T-cell (primary cell): ENCODE data around the gene SMIM8. TPM values are rescaled to one million over a fixed set of nuclear protein-coding genes. Genes with fewer than 3 reads are reported as not detected.

ENCODE experiments used
- ATAC-seq, 4 experiments: fragments of 200-7000 bp in 3 of 4; fragments of 150-1000 bp in 1 of 4; cut with Tn5 transposase; replicated peaks in 1 of 4; 1 replicate in 3 of 4; 2 replicates in 1 of 4; pipeline ENCODE4 v1.10.0; 2021; ENCODE audit warnings: moderate library complexity in 3 of 4, mild to moderate bottlenecking in 2 of 4, moderate number of reproducible peaks in 1 of 4
- CTCF ChIA-PET, 2 donors: fragments of 300-600 bp; sonication (Branson Sonifier 250); formaldehyde crosslinking; loops; one replicate each; lab custom pipeline; 2022; ENCODE audit warnings: antibody characterized with exemption in 2 of 2; lab: Charles Lee
- POLR2A ChIA-PET, 2 donors: fragments of 300-600 bp; sonication (Branson Sonifier 250); formaldehyde crosslinking; loops; one replicate each; lab custom pipeline; 2022; ENCODE audit warnings: antibody characterized with exemption in 2 of 2; lab: Charles Lee
- DNase-seq, 35 experiments: peaks; one replicate each; pipeline versions ENCODE4 v3.0.0 to v3.0.0-alpha.2; 2013 to 2023
- H3K27ac ChIP-seq: one replicate; pipeline ENCODE4 v1.5.1; 2013; ENCODE audit warnings: low read length
- H3K27me3 ChIP-seq, 2 experiments: replicated peaks in 1 of 2; 1 replicate in 1 of 2; 2 replicates in 1 of 2; pipeline versions ENCODE4 v1.6.1 to v1.7.0; 2013; ENCODE audit warnings: low read length in 1 of 2, mixed read lengths in 1 of 2; ENCODE audit not compliant: control insufficient read depth in 2 of 2, insufficient read depth in 2 of 2; ENCODE audit errors: extremely low read depth in 1 of 2
- H3K36me3 ChIP-seq, 2 donors: 1 replicate in 1 of 2; 2 replicates in 1 of 2; pipeline versions ENCODE4 v1.6.1 to v1.7.0; 2013; ENCODE audit warnings: low read length in 1 of 2; ENCODE audit not compliant: control insufficient read depth in 2 of 2, insufficient read depth in 1 of 2; ENCODE audit errors: extremely low read depth in 1 of 2
- H3K4me1 ChIP-seq, 2 experiments: 1 replicate in 1 of 2; 2 replicates in 1 of 2; pipeline versions ENCODE4 v1.6.1 to v1.7.0; 2013; ENCODE audit warnings: low read length in 2 of 2, mixed read lengths in 1 of 2; ENCODE audit not compliant: insufficient read depth in 2 of 2, control insufficient read depth in 1 of 2; ENCODE audit errors: extremely low read depth in 1 of 2
- H3K4me3 ChIP-seq, 2 donors: 1 replicate in 1 of 2; 2 replicates in 1 of 2; pipeline versions ENCODE4 v1.5.1 to v1.7.0; 2013; ENCODE audit warnings: mild to moderate bottlenecking in 2 of 2, low read length in 1 of 2, moderate library complexity in 1 of 2; ENCODE audit not compliant: control insufficient read depth in 1 of 2; ENCODE audit errors: extremely low read depth in 1 of 2
- H3K9me3 ChIP-seq: 2 replicates; pipeline ENCODE4 v1.7.0; 2013
- H3K27ac Mint-ChIP-seq, 2 donors: one replicate each; pipeline ENCODE4 v1.8.0; 2020 to 2021; ENCODE audit warnings: mild to moderate bottlenecking in 2 of 2, mixed read lengths in 2 of 2
- H3K27me3 Mint-ChIP-seq, 2 donors: one replicate each; pipeline ENCODE4 v1.8.0; 2021 to 2022; ENCODE audit warnings: mixed read lengths in 2 of 2
- H3K36me3 Mint-ChIP-seq: one replicate; pipeline ENCODE4 v1.8.0; 2021; ENCODE audit warnings: mixed read lengths
- H3K4me1 Mint-ChIP-seq, 3 donors: one replicate each; pipeline ENCODE4 v1.8.0; 2020 to 2022; ENCODE audit warnings: mixed read lengths in 3 of 3, mild to moderate bottlenecking in 1 of 3
- H3K4me3 Mint-ChIP-seq, 3 donors: one replicate each; pipeline ENCODE4 v1.8.0; 2020 to 2022; ENCODE audit warnings: mild to moderate bottlenecking in 3 of 3, mixed read lengths in 3 of 3, moderate library complexity in 3 of 3
- H3K9me3 Mint-ChIP-seq, 3 donors: one replicate each; pipeline ENCODE4 v1.8.0; 2020 to 2022; ENCODE audit warnings: mixed read lengths in 3 of 3
- WGBS: methylation state at CpG from one replicate; pipeline ENCODE4 v1.1.5; 2013; ENCODE audit warnings: missing lambda C conversion rate; ENCODE audit not compliant: insufficient coverage; 5-methylcytosine and 5-hydroxymethylcytosine counted together
- total RNA-seq, 35 experiments: library from RNA in 6 of 35; stranded (reverse) in 6 of 35; fragments of 120-200 nt in 1 of 35; gene quantifications; one replicate each; pipeline versions ENCODE4 v1.2.1 to v1.2.4 and lab custom pipeline; 2013 to 2026

Gene SMIM8
- total RNA-seq, 5 donors from 2014 or later (not counting 1 experiment from before 2014, with no cell fraction given): 8.6 to 12.4 (median 11.0) TPM

- Mint-ChIP-seq H3K27me3 (no peaks in the 10 kb centered on the region), H3K36me3 (no peaks in the 10 kb centered on the region), H3K4me3 (no peak overlapping the region), H3K9me3 (no peaks in the 10 kb centered on the region), H3K27ac (no peak overlapping the region), H3K4me1 (no peaks in the 10 kb centered on the region)
- Histone ChIP-seq H3K27ac (no peak overlapping the region), H3K4me3 (no peak overlapping the region), H3K27me3 (no peaks in the 10 kb centered on the region), H3K9me3 (no peaks in the 10 kb centered on the region), H3K36me3 (no peaks in the 10 kb centered on the region), H3K4me1 (no peaks in the 10 kb centered on the region)
- 95% methylated on average over 3 of the region's 5 CpGs for WGBS
- POLR2A ChIA-PET: no interaction called here
- CTCF ChIA-PET: no interaction called here
- DNase-seq (no peak), ATAC-seq (no peak)
These were observed 60.5 kb downstream of the SMIM8 start for GRCh38 chr6:87382861-87383260.

GRCh38 chr6:87384038-87384437 lies 61.6 kb downstream of the SMIM8 start:
- whole genome bisulfite sequencing: 100% methylated on average over 1 of the region's 1 CpG
- ATAC-seq (no peak), DNase-seq (no peak)
- H3K36me3 Mint-ChIP-seq: no peaks in the 10 kb centered on the region
- no peak overlapping the region for H3K4me3 ChIP-seq
- H3K27ac Mint-ChIP-seq: no peak overlapping the region
- no peaks in the 10 kb centered on the region for H3K27me3 Mint-ChIP-seq
- H3K4me1 ChIP-seq: no peaks in the 10 kb centered on the region
- no peaks in the 10 kb centered on the region for H3K36me3 ChIP-seq
- no peak overlapping the region for H3K27ac ChIP-seq
- no peaks in the 10 kb centered on the region for H3K9me3 ChIP-seq
- POLR2A ChIA-PET: no interaction called here
- H3K4me1 Mint-ChIP-seq: no peaks in the 10 kb centered on the region
- no peaks in the 10 kb centered on the region for H3K27me3 ChIP-seq
- H3K4me3 Mint-ChIP-seq: no peak overlapping the region
- H3K9me3 Mint-ChIP-seq: no peaks in the 10 kb centered on the region
- CTCF ChIA-PET: no interaction called here

- no peak for ATAC-seq
- Mint-ChIP-seq H3K27me3 (no peaks in the 10 kb centered on the region), H3K4me1 (no peaks in the 10 kb centered on the region), H3K27ac (no peak overlapping the region), H3K36me3 (no peaks in the 10 kb centered on the region), H3K9me3 (no peaks in the 10 kb centered on the region), H3K4me3 (no peak overlapping the region)
- no peak for DNase-seq
- Histone ChIP-seq H3K36me3 (no peaks in the 10 kb centered on the region), H3K4me1 (no peaks in the 10 kb centered on the region), H3K9me3 (no peaks in the 10 kb centered on the region), H3K27me3 (no peaks in the 10 kb centered on the region), H3K4me3 (no peak overlapping the region), H3K27ac (no peak overlapping the region)
- CTCF ChIA-PET: no interaction called here
- POLR2A ChIA-PET: no interaction called here
- no CpG with 5 or more reads among the region's 3 CpGs for WGBS
These were observed 62.1 kb downstream of the SMIM8 start for GRCh38 chr6:87384449-87384848.

GRCh38 chr6:87391334-87391733 lies 68.9 kb downstream of the SMIM8 start:
- CTCF ChIA-PET: interaction anchor here (0.6 to 1.3 kb wide), 2 partner anchors 11 to 1480 kb away, joined by 3 to 4 read pairs; no protein-coding TSS in a partner anchor
- no peaks in the 10 kb centered on the region for H3K9me3 Mint-ChIP-seq
- ATAC-seq (no peak), DNase-seq (no peak)
- H3K4me1 Mint-ChIP-seq: peaks cover 0 to 2% (median 1%) of the 10 kb centered on the region in 3 donors
- Histone ChIP-seq H3K27me3 (no peaks in the 10 kb centered on the region), H3K9me3 (no peaks in the 10 kb centered on the region), H3K4me1 (no peaks in the 10 kb centered on the region), H3K36me3 (no peaks in the 10 kb centered on the region), H3K4me3 (no peak overlapping the region), H3K27ac (no peak overlapping the region)
- H3K36me3 Mint-ChIP-seq: no peaks in the 10 kb centered on the region
- WGBS: 100% methylated on average over 1 of the region's 3 CpGs
- H3K27me3 Mint-ChIP-seq: no peaks in the 10 kb centered on the region
- POLR2A ChIA-PET: interaction anchor here in 1 of 2 donors (0.6 kb wide), 1 partner anchor 358 kb away, joined by 4 read pairs; no protein-coding TSS in a partner anchor
- no peak overlapping the region for H3K4me3 Mint-ChIP-seq
- no peak overlapping the region for H3K27ac Mint-ChIP-seq

Other genes starting within 250 kb of the SMIM8 start
- gene CGA, start 227.5 kb upstream of the SMIM8 start, total RNA-seq: not detected
- 10 to 100 TPM; 57.7 to 81.5 (median 66.1) TPM for gene ZNF292, start 167.0 kb upstream of the SMIM8 start, total RNA-seq
- gene GJB7, start 6.7 kb downstream of the SMIM8 start, total RNA-seq: under 1 TPM in 1 of 5 donors, not detected in 4; 0.10 TPM
- gene C6orf163, start 22.2 kb downstream of the SMIM8 start, total RNA-seq: 1 to 10 TPM; 2.6 to 4.5 (median 3.3) TPM
- under 1 TPM in 1 of 5 donors, not detected in 4; 0.35 TPM for gene CFAP206, start 85.4 kb downstream of the SMIM8 start, total RNA-seq
- 10 to 100 TPM; 11.2 to 18.9 (median 18.7) TPM for gene SLC35A1, start 150.4 kb downstream of the SMIM8 start, total RNA-seq